HepG2 (cell line): Measurements from ENCODE around the gene GALK2. TPM values are rescaled to one million over a fixed set of nuclear protein-coding genes. Genes with fewer than 3 reads are reported as not detected.

ENCODE experiments used
- ATAC-seq: fragments of 200-7000 bp; cut with Tn5 transposase; 3 replicates; pipeline ENCODE4 v1.9.1; 2020; ENCODE audit warnings: mild to moderate bottlenecking, moderate library complexity
- BruUV-seq: library from RNA; stranded (reverse); fragments of 400-500 nt; replicated peaks from 2 replicates; lab custom pipeline; 2021; lab: Mats Ljungman, UMichigan
- CTCF ChIA-PET: fragments of 300-600 bp; formaldehyde crosslinking; extraction: SDS; loops from one replicate; lab custom pipeline; 2021; ENCODE audit warnings: low total read pairs, inconsistent platforms, low intra/inter-chr PET ratio; lab: Yijun Ruan, JAX
- POLR2A ChIA-PET: fragments of 350-600 bp; sonication (Branson Sonifier 250); formaldehyde crosslinking; loops from one replicate; lab custom pipeline; 2020; ENCODE audit warnings: antibody characterized with exemption, inconsistent platforms; lab: Yijun Ruan, JAX
- DNase-seq: peaks from one replicate; pipeline ENCODE4 v3.0.0-alpha.2; 2015; ENCODE audit warnings: low spot score
- FAIRE-seq: peaks from 3 replicates; lab custom pipeline; 2011; peaks lifted over from hg19 to GRCh38; lab: Jason Lieb, UNC
- H2AFZ ChIP-seq: one replicate; pipeline ENCODE4 v1.6.1; 2011; ENCODE audit warnings: low read length, inconsistent platforms
- H3K27ac ChIP-seq: fragments of 300-600 bp; 3 replicates; pipeline ENCODE4 v1.8.0; 2011; ENCODE audit warnings: mixed run types, mild to moderate bottlenecking, mixed read lengths, low read length, inconsistent platforms; ENCODE audit not compliant: insufficient read depth; ENCODE audit errors: extremely low read length
- H3K27me3 ChIP-seq, 2 experiments: fragments of 200-600 bp in 1 of 2; 2 replicates in 1 of 2; 3 replicates in 1 of 2; pipeline versions ENCODE4 v1.6.0 to v1.8.0; 2011; ENCODE audit warnings: low read length in 2 of 2, mild to moderate bottlenecking in 2 of 2, moderate library complexity in 2 of 2, inconsistent platforms in 1 of 2; ENCODE audit not compliant: insufficient read depth in 2 of 2, control insufficient read depth in 1 of 2
- H3K36me3 ChIP-seq, 2 experiments: fragments of 200-600 bp in 1 of 2; replicated peaks in 1 of 2; 2 replicates in 1 of 2; 3 replicates in 1 of 2; pipeline versions ENCODE4 v1.5.1 to v1.8.0; 2011; ENCODE audit warnings: low read length in 2 of 2, inconsistent platforms in 1 of 2; ENCODE audit not compliant: insufficient read depth in 2 of 2, control insufficient read depth in 1 of 2
- H3K4me1 ChIP-seq: 2 replicates; pipeline ENCODE4 v1.5.1; 2012; ENCODE audit warnings: low read length, inconsistent platforms; ENCODE audit not compliant: insufficient read depth
- H3K4me2 ChIP-seq: 2 replicates; pipeline ENCODE4 v1.6.0; 2011; ENCODE audit warnings: low read depth, low read length, inconsistent platforms
- H3K4me3 ChIP-seq, 3 experiments: fragments of 200-600 bp in 1 of 3; sonication (generic), shearing (Covaris generic) in 1 of 3; replicated peaks in 1 of 3; 2 replicates each; pipeline ENCODE4 v1.5.1; 2011 to 2016; ENCODE audit warnings: low read length in 3 of 3, inconsistent platforms in 2 of 3, low read depth in 2 of 3, mild to moderate bottlenecking in 2 of 3, control low read depth in 1 of 3, mixed read lengths in 1 of 3; ENCODE audit not compliant: insufficient read depth in 1 of 3
- H3K79me2 ChIP-seq: one replicate; pipeline ENCODE4 v1.6.1; 2011; ENCODE audit warnings: low read length, inconsistent platforms; ENCODE audit not compliant: insufficient read depth
- H3K9ac ChIP-seq: 2 replicates; pipeline ENCODE4 v1.6.0; 2011; ENCODE audit warnings: mild to moderate bottlenecking, low read depth, low read length, inconsistent platforms; ENCODE audit not compliant: insufficient read depth
- H3K9me3 ChIP-seq: 2 replicates; pipeline ENCODE4 v1.5.1; 2012; ENCODE audit warnings: mild to moderate bottlenecking, low read length
- H4K20me1 ChIP-seq: 2 replicates; pipeline ENCODE4 v1.6.0; 2011; ENCODE audit warnings: inconsistent platforms, mild to moderate bottlenecking, low read length, moderate library complexity; ENCODE audit not compliant: insufficient read depth
- CCDC6 ChIP-seq: sonication (generic); formaldehyde crosslinking; IDR thresholded peaks from 2 replicates; pipeline ENCODE4 v1.8.1; 2022; ENCODE audit warnings: mild to moderate bottlenecking, missing genetic modification reagents, moderate library complexity
- FOXM1 ChIP-seq: sonication (generic); formaldehyde crosslinking; IDR thresholded peaks from 2 replicates; pipeline ENCODE4 v1.5.0; 2020; ENCODE audit warnings: missing genetic modification reagents
- GATA4 ChIP-seq: sonication (generic); IDR thresholded peaks from 2 replicates; pipeline ENCODE4 v1.6.1; 2016; ENCODE audit warnings: antibody characterized with exemption, low read depth, borderline replicate concordance
- GATAD2A ChIP-seq: IDR thresholded peaks from 2 replicates; pipeline ENCODE4 v1.6.1; 2016
- HIVEP1 ChIP-seq: sonication (generic); formaldehyde crosslinking; IDR thresholded peaks from 2 replicates; pipeline ENCODE4 v1.4.0; 2020; ENCODE audit warnings: mild to moderate bottlenecking, missing genetic modification reagents
- JARID2 ChIP-seq: sonication (generic); formaldehyde crosslinking; IDR thresholded peaks from 2 replicates; pipeline ENCODE4 v1.8.1; 2023; ENCODE audit warnings: missing genetic modification reagents, inconsistent platforms; ENCODE audit not compliant: insufficient replicate concordance
- TFAP4 ChIP-seq: sonication (generic); IDR thresholded peaks from 2 replicates; pipeline ENCODE4 v1.6.1; 2016; ENCODE audit warnings: low read depth, borderline replicate concordance
- THYN1 ChIP-seq: sonication (generic); formaldehyde crosslinking; IDR thresholded peaks from 2 replicates; pipeline ENCODE4 v1.8.1; 2023; ENCODE audit warnings: low read depth, mild to moderate bottlenecking, moderate library complexity, missing genetic modification reagents, borderline replicate concordance
- TOE1 ChIP-seq: sonication (generic); formaldehyde crosslinking; IDR thresholded peaks from 2 replicates; pipeline ENCODE4 v1.4.0; 2020; ENCODE audit warnings: mild to moderate bottlenecking, missing genetic modification reagents
- ZBTB14 ChIP-seq: sonication (generic); formaldehyde crosslinking; IDR thresholded peaks from 2 replicates; pipeline ENCODE4 v1.4.0; 2020; ENCODE audit warnings: missing genetic modification reagents
- ZFP1 ChIP-seq: IDR thresholded peaks from 2 replicates; pipeline ENCODE4 v1.6.1; 2016
- ZNF563 ChIP-seq: sonication (generic); formaldehyde crosslinking; IDR thresholded peaks from 2 replicates; pipeline ENCODE4 v1.8.0; 2022; ENCODE audit warnings: mild to moderate bottlenecking, moderate library complexity, missing genetic modification reagents
- ZNF616 ChIP-seq: sonication (generic); formaldehyde crosslinking; IDR thresholded peaks from 2 replicates; pipeline ENCODE4 v1.5.0; 2020; ENCODE audit warnings: low read depth, mild to moderate bottlenecking, missing genetic modification reagents
- ZNF782 ChIP-seq: sonication (generic); formaldehyde crosslinking; IDR thresholded peaks from 2 replicates; pipeline ENCODE4 v1.4.0; 2020; ENCODE audit warnings: missing genetic modification reagents, mild to moderate bottlenecking, borderline replicate concordance
- ZNF83 ChIP-seq: sonication (generic); formaldehyde crosslinking; IDR thresholded peaks from 2 replicates; pipeline ENCODE4 v1.4.0; 2020; ENCODE audit warnings: missing genetic modification reagents, mild to moderate bottlenecking, borderline replicate concordance
- WGBS: methylation state at CpG from one replicate; pipeline ENCODE4 v1.1.6; 2017; ENCODE audit warnings: low lambda C conversion rate; 5-methylcytosine and 5-hydroxymethylcytosine counted together
- in situ Hi-C: cut with HindIII; loops from 2 replicates; pipeline ENCODE4 v1.10.0; 2017; ENCODE audit warnings: low pct_unique_long_range_greater_than_20kb; ENCODE audit not compliant: extremely low pct_ligation_motif_present
- intact Hi-C: fragments of 100-400 bp; cut with micrococcal nuclease; formaldehyde crosslinking; loops from one replicate; pipeline ENCODE4 v1.10.0; 2022; ENCODE audit not compliant: unreplicated experiment
- polyA plus RNA-seq, 8 experiments: library from polyadenylated mRNA; depleted of rRNA in 3 of 8; stranded (reverse) in 7 of 8; unstranded in 1 of 8; fragments of >200 nt; fragmentation: Illumina TruSeq in 4 of 8; extraction: Trizol in 4 of 8; gene quantifications; 2 replicates each; pipeline versions ENCODE4 v1.2.1 to v1.2.3, GENCODE V29; 2011 to 2016; ENCODE audit warnings: low read depth in 4 of 8, missing spikeins in 1 of 8, mixed read lengths in 1 of 8; ENCODE audit not compliant: insufficient read depth in 1 of 8
- total RNA-seq, 5 experiments: library from RNA; depleted of rRNA; stranded (reverse); fragments of >200 nt; fragmentation: Illumina TruSeq; extraction: Trizol; gene quantifications; 2 replicates each; pipeline ENCODE4 v1.2.3, GENCODE V29; 2016; ENCODE audit warnings: low read depth in 1 of 5
- TF ChIP-seq, protein P1 (sequence below): IDR thresholded peaks from 2 replicates; pipeline ENCODE4 v1.6.1; 2016; ENCODE audit warnings: mild to moderate bottlenecking, missing biosample characterization, missing genetic modification reagents
- TF ChIP-seq, protein P2 (sequence below): sonication (generic); formaldehyde crosslinking; IDR thresholded peaks from 2 replicates; pipeline ENCODE4 v1.5.0; 2020; ENCODE audit warnings: missing genetic modification reagents, mild to moderate bottlenecking, borderline replicate concordance
- TF ChIP-seq, protein P3 (sequence below): sonication (generic); formaldehyde crosslinking; IDR thresholded peaks from 2 replicates; pipeline ENCODE4 v1.5.0; 2020; ENCODE audit warnings: mild to moderate bottlenecking, missing genetic modification reagents

Gene GALK2
- total and polyA plus RNA-seq, 2 of the 13 experiments (the other 11 are each of a cell fraction or from before 2014, with no cell fraction given) = 17.6 to 32.8 TPM

GRCh38 chr15:49339656-49340055, 169.6 kb downstream of the GALK2 start:
- ChIA-PET POLR2A (no interaction called here), CTCF (no interaction called here)
- Histone ChIP-seq H3K27ac (no peak overlapping the region), H3K4me2 (no peak overlapping the region), H3K4me3 (no peak overlapping the region), H2AFZ (no peak overlapping the region), H3K27me3 (no peaks in the 10 kb centered on the region), H3K9me3 (no peaks in the 10 kb centered on the region), H3K4me1 (no peaks in the 10 kb centered on the region), H4K20me1 (no peaks in the 10 kb centered on the region), H3K79me2 (no peaks in the 10 kb centered on the region), H3K9ac (no peak overlapping the region), H3K36me3 (no peaks in the 10 kb centered on the region)
- in situ Hi-C loops = no loop called here
- 84% methylated on average over 2 of the region's 10 CpGs for WGBS
- no peak for ATAC-seq
- intact Hi-C loops = no loop called here
- FAIRE-seq = no peak
- no peak for DNase-seq
- BruUV-seq = no TSS peak
- TF ChIP-seq THYN1 (no peak), JARID2 (no peak), GATA4 (no peak), TOE1 (no peak), ZNF83 (no peak), ZNF782 (CRISPR knock-in tag) (no peak), GATAD2A (CRISPR knock-in tag) (no peak), ZNF563 (CRISPR knock-in tag) (no peak), HIVEP1 (CRISPR knock-in tag) (no peak), TFAP4 (no peak), ZBTB14 (no peak), ZNF616 (CRISPR knock-in tag) (no peak), FOXM1 (CRISPR knock-in tag) (no peak), ZFP1 (CRISPR knock-in tag) (no peak), CCDC6 (CRISPR knock-in tag) (no peak)
- TF ChIP-seq, protein P1, sequence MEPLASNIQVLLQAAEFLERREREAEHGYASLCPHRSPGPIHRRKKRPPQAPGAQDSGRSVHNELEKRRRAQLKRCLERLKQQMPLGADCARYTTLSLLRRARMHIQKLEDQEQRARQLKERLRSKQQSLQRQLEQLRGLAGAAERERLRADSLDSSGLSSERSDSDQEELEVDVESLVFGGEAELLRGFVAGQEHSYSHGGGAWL (CRISPR knock-in tag) = no peak
- TF ChIP-seq, protein P2, sequence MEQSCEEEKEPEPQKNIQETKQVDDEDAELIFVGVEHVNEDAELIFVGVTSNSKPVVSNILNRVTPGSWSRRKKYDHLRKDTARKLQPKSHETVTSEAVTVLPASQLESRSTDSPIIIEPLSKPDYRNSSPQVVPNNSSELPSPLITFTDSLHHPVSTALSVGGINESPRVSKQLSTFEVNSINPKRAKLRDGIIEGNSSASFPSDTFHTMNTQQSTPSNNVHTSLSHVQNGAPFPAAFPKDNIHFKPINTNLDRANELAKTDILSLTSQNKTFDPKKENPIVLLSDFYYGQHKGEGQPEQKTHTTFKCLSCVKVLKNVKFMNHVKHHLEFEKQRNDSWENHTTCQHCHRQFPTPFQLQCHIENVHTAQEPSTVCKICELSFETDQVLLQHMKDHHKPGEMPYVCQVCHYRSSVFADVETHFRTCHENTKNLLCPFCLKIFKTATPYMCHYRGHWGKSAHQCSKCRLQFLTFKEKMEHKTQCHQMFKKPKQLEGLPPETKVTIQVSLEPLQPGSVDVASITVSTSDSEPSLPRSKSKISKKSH (CRISPR knock-in tag) = no peak
- TF ChIP-seq, protein P3, sequence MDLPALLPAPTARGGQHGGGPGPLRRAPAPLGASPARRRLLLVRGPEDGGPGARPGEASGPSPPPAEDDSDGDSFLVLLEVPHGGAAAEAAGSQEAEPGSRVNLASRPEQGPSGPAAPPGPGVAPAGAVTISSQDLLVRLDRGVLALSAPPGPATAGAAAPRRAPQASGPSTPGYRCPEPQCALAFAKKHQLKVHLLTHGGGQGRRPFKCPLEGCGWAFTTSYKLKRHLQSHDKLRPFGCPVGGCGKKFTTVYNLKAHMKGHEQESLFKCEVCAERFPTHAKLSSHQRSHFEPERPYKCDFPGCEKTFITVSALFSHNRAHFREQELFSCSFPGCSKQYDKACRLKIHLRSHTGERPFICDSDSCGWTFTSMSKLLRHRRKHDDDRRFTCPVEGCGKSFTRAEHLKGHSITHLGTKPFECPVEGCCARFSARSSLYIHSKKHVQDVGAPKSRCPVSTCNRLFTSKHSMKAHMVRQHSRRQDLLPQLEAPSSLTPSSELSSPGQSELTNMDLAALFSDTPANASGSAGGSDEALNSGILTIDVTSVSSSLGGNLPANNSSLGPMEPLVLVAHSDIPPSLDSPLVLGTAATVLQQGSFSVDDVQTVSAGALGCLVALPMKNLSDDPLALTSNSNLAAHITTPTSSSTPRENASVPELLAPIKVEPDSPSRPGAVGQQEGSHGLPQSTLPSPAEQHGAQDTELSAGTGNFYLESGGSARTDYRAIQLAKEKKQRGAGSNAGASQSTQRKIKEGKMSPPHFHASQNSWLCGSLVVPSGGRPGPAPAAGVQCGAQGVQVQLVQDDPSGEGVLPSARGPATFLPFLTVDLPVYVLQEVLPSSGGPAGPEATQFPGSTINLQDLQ = no peak
- TF ChIP-seq, all 625 proteins: peak for 0
